K562 (cell line): Measurements from ENCODE around the gene ITGAL. TPM values are rescaled to one million over a fixed set of nuclear protein-coding genes. Genes with fewer than 3 reads are reported as not detected.
A peak's percentile ranks its signal among the peaks of the same experiment; 100 is the strongest.

Source experiments
- BACH1 ChIP-seq: fragments of 200-800 bp; sonication (Bioruptor generic); IDR thresholded peaks from 2 replicates; pipeline ENCODE4 v1.6.1; 2016; ENCODE audit warnings: missing genetic modification characterization, missing compliant biosample characterization
- MIER1 ChIP-seq: fragments of 450-650 bp; IDR thresholded peaks from 2 replicates; pipeline ENCODE4 v1.6.1; 2016; ENCODE audit warnings: antibody characterized with exemption, mild to moderate bottlenecking, low read depth
- MTA3 ChIP-seq: fragments of 450-650 bp; formaldehyde crosslinking; IDR thresholded peaks from 2 replicates; pipeline ENCODE4 v1.6.1; 2017; ENCODE audit warnings: mild to moderate bottlenecking, borderline replicate concordance
- NFE2 ChIP-seq: IDR thresholded peaks from 2 replicates; pipeline ENCODE4 v1.6.1; 2014; ENCODE audit warnings: antibody characterized with exemption, low read depth
- NRF1 ChIP-seq, 2 experiments: fragments of 450-650 bp; IDR thresholded peaks in 1 of 2; conservative IDR thresholded peaks in 1 of 2; 2 replicates each; pipeline ENCODE4 v1.6.1; 2014; ENCODE audit warnings: mild to moderate bottlenecking in 2 of 2
- SAFB ChIP-seq: fragments of 200-400 bp; formaldehyde crosslinking; IDR thresholded peaks from 2 replicates; pipeline ENCODE4 v1.6.1; 2017; ENCODE audit warnings: low read depth, low read length, borderline replicate concordance
- SIN3A ChIP-seq, 2 experiments: fragments of 150-350 bp in 1 of 2; IDR thresholded peaks; 2 replicates each; pipeline ENCODE4 v1.6.1; 2011 to 2016; ENCODE audit warnings: borderline replicate concordance in 2 of 2, low read depth in 2 of 2, low read length in 2 of 2, mild to moderate bottlenecking in 2 of 2, moderate library complexity in 2 of 2; ENCODE audit not compliant: control insufficient read depth in 1 of 2
- SIRT6 ChIP-seq: IDR thresholded peaks from one replicate; pipeline ENCODE4 v1.6.1; 2012; ENCODE audit warnings: low read depth, mild to moderate bottlenecking, control low read depth, inconsistent platforms, low read length, moderate library complexity
- SMAD1 ChIP-seq: fragments of 150-350 bp; IDR thresholded peaks from 2 replicates; pipeline ENCODE4 v1.6.1; 2014; ENCODE audit warnings: low read length, low read depth; ENCODE audit not compliant: partially characterized antibody
- XRCC3 ChIP-seq: fragments of 450-650 bp; IDR thresholded peaks from 2 replicates; pipeline ENCODE4 v1.6.1; 2017; ENCODE audit warnings: mild to moderate bottlenecking, moderate library complexity
- ZFX ChIP-seq: sonication (generic); formaldehyde crosslinking; IDR thresholded peaks from 2 replicates; pipeline ENCODE4 v1.8.0; 2022; ENCODE audit warnings: mild to moderate bottlenecking, missing genetic modification reagents, moderate library complexity
- ZNF197 ChIP-seq: fragments of 200-800 bp; sonication (Bioruptor generic); IDR thresholded peaks from 2 replicates; pipeline ENCODE4 v1.6.1; 2016; ENCODE audit warnings: low read depth, missing genetic modification characterization, missing compliant biosample characterization
- ZNF316 ChIP-seq: fragments of 450-650 bp; IDR thresholded peaks from 2 replicates; pipeline ENCODE4 v1.6.1; 2016
- ZNF584 ChIP-seq: fragments of 200-800 bp; sonication (Bioruptor generic); IDR thresholded peaks from 2 replicates; pipeline ENCODE4 v1.6.1; 2016; ENCODE audit warnings: low read depth, mild to moderate bottlenecking, missing genetic modification characterization, missing compliant biosample characterization
- polyA plus RNA-seq, 8 experiments: library from polyadenylated mRNA; depleted of rRNA in 4 of 8; stranded (reverse) in 5 of 8; unstranded in 3 of 8; fragments of >200 nt; fragmentation: Nextera tagmentation in 2 of 8; fragmentation: Illumina TruSeq in 1 of 8; extraction: Ambion mirVana in 2 of 8; extraction: Trizol in 1 of 8; gene quantifications; 2 replicates each; pipeline versions ENCODE4 v1.2.1 to v1.2.3, GENCODE V29; 2011 to 2014; ENCODE audit warnings: inconsistent platforms in 1 of 8, missing spikeins in 1 of 8
- total RNA-seq, 7 experiments: library from RNA; depleted of rRNA in 6 of 7; stranded (reverse); fragments of >200 nt in 6 of 7; fragmentation: Illumina TruSeq in 2 of 7; extraction: Trizol in 2 of 7; gene quantifications; 2 replicates each; pipeline versions ENCODE4 v1.2.1 to v1.2.3, GENCODE V29; 2011 to 2021; ENCODE audit warnings: low replicate concordance in 1 of 7
- TF ChIP-seq, protein P1 (sequence below): fragments of 450-650 bp; IDR thresholded peaks from 2 replicates; pipeline ENCODE4 v1.6.1; 2018; ENCODE audit warnings: mild to moderate bottlenecking, low read depth; ENCODE audit not compliant: partially characterized antibody
- TF ChIP-seq, protein P2 (sequence below): fragments of 450-650 bp; IDR thresholded peaks from 2 replicates; pipeline ENCODE4 v1.6.1; 2016; ENCODE audit warnings: antibody characterized with exemption
- TF ChIP-seq, protein P3 (sequence below): sonication (generic); formaldehyde crosslinking; IDR thresholded peaks from 2 replicates; pipeline ENCODE4 v1.8.1; 2022; ENCODE audit warnings: missing genetic modification reagents
- TF ChIP-seq, protein P4 (sequence below), 2 experiments: IDR thresholded peaks in 1 of 2; conservative IDR thresholded peaks in 1 of 2; 2 replicates each; pipeline ENCODE4 v1.6.1; 2016; ENCODE audit warnings: low read depth in 2 of 2, mild to moderate bottlenecking in 1 of 2, missing compliant biosample characterization in 1 of 2, missing genetic modification characterization in 1 of 2, moderate library complexity in 1 of 2
- TF ChIP-seq, protein P5 (sequence below): fragments of 450-650 bp; formaldehyde crosslinking; IDR thresholded peaks from 2 replicates; pipeline ENCODE4 v1.4.0; 2022; ENCODE audit warnings: mild to moderate bottlenecking, moderate library complexity

ITGAL gene
- total and polyA plus RNA-seq, 9 of the 15 experiments (the other 6 are each of a cell fraction or from before 2014, with no cell fraction given), result 0.01 to 0.53 TPM; not detected in 7

DNA sequence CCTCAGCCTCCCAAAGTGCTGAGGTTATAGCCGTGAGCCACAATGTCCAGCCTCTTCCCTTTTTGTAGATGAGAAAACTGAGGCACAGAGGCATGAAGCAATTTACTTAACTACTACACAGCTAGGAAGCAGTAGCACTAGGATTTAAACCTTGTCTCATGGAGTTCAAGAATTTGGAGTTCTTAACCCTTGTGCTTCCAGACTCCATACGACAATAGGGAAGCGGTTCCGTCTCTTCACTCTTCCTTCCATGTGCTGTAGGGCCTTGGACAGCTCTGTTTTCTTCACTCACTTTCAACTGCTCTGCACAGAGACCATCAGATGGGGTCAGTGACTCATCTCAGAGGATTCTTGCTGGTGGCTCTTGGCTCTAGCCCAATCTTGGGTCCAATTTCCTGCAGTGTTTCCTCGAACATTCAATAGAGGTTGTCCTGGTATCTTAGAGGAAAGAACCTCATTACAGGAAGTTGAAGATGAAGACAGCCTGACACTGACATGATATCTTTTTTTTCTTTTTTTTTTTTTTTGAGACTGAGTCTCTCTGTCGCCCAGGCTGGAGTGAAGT is 19.3 kb downstream of the ITGAL start (continued):
- TF ChIP-seq ZNF197 (CRISPR knock-in tag) (no peak), ZNF584 (no peak), MTA3 (peak; percentile 72; the same call in 1 of the 2 replicates), MIER1 (no peak), ZNF316 (no peak), NFE2 (no peak), ZFX (CRISPR knock-in tag) (no peak), XRCC3 (no peak), BACH1 (tag) (no peak), SAFB (no peak), SIN3A (IDR thresholded peaks at IDR 0.05; ENCODE audit: borderline replicate concordance in 2 of 2, control insufficient read depth in 1 of 2, low read depth in 2 of 2, low read length in 2 of 2) (no peak), NRF1 (conservative IDR thresholded peaks at IDR 0.05 in 1 of 2, IDR thresholded peaks at IDR 0.05 in 1 of 2) (peak in 1 of 2 experiments; percentile 38; a peak in 1 of 4 replicates), SIRT6 (no peak), SMAD1 (peak; percentile 72)
- TF ChIP-seq, protein P1, sequence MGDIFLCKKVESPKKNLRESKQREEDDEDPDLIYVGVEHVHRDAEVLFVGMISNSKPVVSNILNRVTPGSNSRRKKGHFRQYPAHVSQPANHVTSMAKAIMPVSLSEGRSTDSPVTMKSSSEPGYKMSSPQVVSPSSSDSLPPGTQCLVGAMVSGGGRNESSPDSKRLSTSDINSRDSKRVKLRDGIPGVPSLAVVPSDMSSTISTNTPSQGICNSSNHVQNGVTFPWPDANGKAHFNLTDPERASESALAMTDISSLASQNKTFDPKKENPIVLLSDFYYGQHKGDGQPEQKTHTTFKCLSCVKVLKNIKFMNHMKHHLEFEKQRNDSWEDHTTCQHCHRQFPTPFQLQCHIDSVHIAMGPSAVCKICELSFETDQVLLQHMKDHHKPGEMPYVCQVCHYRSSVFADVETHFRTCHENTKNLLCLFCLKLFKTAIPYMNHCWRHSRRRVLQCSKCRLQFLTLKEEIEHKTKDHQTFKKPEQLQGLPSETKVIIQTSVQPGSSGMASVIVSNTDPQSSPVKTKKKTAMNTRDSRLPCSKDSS, result no peak
- TF ChIP-seq, protein P2, sequence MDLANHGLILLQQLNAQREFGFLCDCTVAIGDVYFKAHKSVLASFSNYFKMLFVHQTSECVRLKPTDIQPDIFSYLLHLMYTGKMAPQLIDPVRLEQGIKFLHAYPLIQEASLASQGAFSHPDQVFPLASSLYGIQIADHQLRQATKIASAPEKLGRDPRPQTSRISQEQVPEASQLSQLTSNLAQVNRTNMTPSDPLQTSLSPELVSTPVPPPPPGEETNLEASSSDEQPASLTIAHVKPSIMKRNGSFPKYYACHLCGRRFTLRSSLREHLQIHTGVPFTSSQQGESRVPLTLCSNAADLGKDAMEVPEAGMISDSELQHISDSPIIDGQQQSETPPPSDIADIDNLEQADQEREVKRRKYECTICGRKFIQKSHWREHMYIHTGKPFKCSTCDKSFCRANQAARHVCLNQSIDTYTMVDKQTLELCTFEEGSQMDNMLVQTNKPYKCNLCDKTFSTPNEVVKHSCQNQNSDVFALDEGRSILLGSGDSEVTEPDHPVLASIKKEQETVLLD, result no peak
- TF ChIP-seq, protein P3, sequence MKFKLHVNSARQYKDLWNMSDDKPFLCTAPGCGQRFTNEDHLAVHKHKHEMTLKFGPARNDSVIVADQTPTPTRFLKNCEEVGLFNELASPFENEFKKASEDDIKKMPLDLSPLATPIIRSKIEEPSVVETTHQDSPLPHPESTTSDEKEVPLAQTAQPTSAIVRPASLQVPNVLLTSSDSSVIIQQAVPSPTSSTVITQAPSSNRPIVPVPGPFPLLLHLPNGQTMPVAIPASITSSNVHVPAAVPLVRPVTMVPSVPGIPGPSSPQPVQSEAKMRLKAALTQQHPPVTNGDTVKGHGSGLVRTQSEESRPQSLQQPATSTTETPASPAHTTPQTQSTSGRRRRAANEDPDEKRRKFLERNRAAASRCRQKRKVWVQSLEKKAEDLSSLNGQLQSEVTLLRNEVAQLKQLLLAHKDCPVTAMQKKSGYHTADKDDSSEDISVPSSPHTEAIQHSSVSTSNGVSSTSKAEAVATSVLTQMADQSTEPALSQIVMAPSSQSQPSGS (CRISPR knock-in tag), result no peak
- TF ChIP-seq, protein P4, sequence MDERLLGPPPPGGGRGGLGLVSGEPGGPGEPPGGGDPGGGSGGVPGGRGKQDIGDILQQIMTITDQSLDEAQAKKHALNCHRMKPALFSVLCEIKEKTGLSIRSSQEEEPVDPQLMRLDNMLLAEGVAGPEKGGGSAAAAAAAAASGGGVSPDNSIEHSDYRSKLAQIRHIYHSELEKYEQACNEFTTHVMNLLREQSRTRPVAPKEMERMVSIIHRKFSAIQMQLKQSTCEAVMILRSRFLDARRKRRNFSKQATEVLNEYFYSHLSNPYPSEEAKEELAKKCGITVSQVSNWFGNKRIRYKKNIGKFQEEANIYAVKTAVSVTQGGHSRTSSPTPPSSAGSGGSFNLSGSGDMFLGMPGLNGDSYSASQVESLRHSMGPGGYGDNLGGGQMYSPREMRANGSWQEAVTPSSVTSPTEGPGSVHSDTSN (CRISPR knock-in tag; IDR thresholded peaks at IDR 0.05; ENCODE audit: low read depth), result no peak
- TF ChIP-seq, protein P4 (tag; conservative IDR thresholded peaks at IDR 0.05; ENCODE audit: low read depth), result peak; percentile 64
- TF ChIP-seq, protein P5, sequence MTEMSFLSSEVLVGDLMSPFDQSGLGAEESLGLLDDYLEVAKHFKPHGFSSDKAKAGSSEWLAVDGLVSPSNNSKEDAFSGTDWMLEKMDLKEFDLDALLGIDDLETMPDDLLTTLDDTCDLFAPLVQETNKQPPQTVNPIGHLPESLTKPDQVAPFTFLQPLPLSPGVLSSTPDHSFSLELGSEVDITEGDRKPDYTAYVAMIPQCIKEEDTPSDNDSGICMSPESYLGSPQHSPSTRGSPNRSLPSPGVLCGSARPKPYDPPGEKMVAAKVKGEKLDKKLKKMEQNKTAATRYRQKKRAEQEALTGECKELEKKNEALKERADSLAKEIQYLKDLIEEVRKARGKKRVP, result no peak
